Bone marrow (tissue), 2 donors: ENCODE measurements around the gene PDSS2.
A peak's percentile ranks its signal among the peaks of the same experiment; 100 is the strongest.
"Not testable (repeated sequence)": the region's sequence is repeated elsewhere in the genome, so short reads cannot be mapped to it uniquely, and the experiment has no call there.

Experiments
- DNase-seq, 2 donors: peaks; one replicate each; lab custom pipeline; 2025; lab: John Stamatoyannopoulos, UW

The PDSS2 gene

GRCh38 chr6:107118540-107118939, 340.8 kb downstream of the PDSS2 start:
- not testable (repeated sequence) for DNase-seq

DNA sequence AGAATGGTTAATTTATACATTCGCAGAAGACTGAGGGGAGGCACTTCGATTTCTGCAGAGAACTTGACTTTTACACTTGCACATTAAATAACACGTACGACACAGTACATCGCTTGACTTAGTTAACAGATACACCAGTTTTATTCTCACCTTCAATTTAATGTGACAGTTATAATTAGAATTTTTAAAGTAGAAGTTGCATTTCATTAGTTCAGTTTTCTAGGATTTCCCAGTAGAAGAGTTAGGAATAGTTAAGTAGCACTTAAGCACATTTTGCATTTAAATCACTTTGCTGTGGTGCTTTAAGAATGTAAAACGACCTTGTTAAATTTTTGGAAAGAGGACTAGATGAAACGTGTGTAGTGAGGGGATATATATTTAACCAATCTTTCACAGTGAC, 342.4 kb downstream of the PDSS2 start:
- DNase-seq, result no peak

GRCh38 chr6:107116328-107116892, 343.0 kb downstream of the PDSS2 start:
- peak; percentile 6 to 27 for DNase-seq

DNA sequence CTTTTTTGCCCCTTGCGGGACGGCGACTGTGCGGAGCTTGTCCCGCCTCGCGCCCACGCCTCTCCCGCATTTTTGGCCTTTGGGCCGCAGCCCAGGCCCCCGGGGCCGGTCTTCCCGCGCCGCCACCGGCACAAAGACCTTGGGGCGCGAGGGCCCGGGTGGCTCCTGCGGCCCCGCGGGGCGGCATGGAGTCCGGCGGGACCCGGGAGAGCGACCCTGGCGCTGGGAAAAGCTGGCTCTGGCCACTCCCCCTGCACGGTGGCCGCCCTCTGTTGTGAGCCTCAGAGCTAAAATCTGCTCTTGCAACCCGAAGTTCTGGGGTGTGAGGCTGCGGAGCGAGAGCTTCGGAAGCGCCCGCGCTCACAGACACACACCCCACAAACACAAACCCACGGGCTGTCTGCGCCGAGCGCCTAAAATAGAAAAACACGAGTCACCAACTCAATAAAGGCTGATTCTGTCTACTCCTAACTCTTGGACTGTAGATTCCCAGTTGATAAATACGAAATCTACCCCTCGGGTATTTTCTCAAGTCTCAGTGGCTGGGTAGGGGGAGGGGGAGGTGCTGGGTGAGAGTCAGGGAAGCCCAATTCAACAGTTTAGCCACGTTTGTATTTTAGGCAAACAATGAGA, 343.6 kb downstream of the PDSS2 start:
- no peak for DNase-seq

GRCh38 chr6:107114926-107115694, 344.3 kb downstream of the PDSS2 start, which contains the start of gene BEND3:
BEND3 (minus strand) TSS chr6:107115515; CDS start chr6:107099285, 16,230 bp downstream.
- DNase-seq, result peak in 1 of 2 donors; percentile 39

- peak; percentile 36 to 54 for DNase-seq
Observed at GRCh38 chr6:107114213-107114925, 345.0 kb downstream of the PDSS2 start.

DNA sequence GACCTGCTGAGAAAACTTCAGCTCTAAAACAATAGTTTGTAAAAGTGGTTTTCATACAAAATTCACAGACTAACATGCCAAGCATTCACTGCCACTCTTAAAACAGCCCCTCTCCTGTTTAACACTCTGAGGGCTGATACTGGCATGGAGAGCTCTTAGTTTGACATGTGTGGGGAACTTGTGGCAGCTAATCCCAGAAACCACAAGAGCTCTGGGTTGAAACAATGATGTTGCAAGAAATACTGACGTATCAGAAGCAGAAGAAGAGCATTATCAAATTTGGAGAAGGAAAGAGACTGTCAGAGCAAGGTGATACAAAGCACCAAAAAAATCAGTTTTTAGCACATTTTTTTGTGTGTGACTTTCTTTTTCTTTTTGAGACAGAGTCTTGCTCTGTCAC, 349.2 kb downstream of the PDSS2 start:
- peak in 1 of 2 donors; percentile 39 for DNase-seq

GRCh38 chr6:107108201-107108890, 351.0 kb downstream of the PDSS2 start:
- no peak for DNase-seq

DNA sequence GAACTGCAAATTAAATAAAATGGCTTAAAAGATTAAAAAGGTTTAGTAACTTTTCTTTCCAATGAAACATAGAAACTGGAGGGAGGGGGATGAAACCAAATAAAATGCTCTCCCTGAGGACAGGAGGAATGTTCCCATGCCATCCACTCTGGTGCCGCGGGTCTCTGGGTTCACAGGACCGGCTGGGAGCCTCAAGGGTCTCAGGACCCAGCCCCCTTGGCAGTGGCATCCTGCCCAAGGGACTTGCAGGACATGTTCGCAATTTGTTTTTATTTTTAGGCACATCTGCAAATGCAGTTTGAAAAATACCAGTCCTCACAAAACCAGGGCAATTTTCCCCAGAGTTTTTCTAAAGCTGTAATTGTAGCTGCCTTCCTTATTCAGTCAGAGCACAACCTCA, 351.6 kb downstream of the PDSS2 start:
- no peak for DNase-seq

DNA sequence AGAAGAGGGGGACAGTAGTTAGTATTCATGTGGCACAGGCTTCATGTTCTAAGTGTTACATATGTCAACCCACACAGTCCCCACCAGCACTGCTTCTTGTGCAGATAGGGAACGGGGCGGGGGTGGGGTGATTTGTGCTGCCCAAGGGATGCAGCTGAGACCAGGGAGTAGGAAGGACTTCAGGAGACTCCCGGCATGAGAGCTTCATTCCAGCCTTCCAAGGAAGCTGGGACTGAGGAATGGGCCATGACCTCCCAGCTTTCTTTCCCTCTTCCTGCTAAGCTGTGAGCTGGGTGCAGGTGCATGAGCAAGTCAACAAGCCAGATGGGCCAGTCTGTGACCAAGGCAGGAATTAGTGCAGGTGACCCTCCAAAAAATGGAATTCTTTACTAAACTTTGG, 353.2 kb downstream of the PDSS2 start:
- no peak for DNase-seq

DNA sequence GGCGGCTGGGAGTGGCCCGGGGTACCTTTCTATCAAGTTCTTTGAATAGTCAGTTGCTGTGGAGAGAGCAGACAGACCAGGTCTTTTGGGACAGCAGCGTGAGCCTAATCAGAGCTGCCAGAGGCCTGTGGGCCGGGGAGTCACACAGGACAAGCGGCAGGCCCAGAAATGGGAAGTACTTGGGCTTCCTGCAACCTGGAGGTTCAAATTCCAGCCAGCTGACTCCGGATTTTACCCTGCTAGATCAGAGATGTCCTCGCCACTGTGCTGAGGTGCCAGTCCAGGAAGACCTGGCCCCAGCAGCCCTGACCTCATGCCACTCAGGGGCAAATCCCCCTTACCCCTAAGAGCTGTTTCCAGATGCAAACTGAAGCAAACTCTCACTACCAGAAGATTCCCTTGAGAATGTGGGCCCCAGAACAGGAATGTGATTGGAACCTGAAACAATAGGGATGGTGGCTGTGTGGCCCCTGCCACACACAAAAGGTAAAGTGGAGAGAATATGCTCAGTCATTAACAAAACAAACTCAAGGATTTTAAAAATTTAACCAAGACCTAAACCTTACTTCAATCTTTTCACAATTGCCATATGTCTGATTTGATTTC, 353.8 kb downstream of the PDSS2 start:
- DNase-seq, result no peak

- no peak for DNase-seq
Observed at GRCh38 chr6:107103082-107103481, 356.3 kb downstream of the PDSS2 start.
